Transverse colon (tissue), 4 donors: ENCODE measurements around the gene DNAJC28.

Experiments
- CTCF ChIP-seq, 5 experiments: fragments of 200-600 bp in 3 of 5; fragments of 450-650 bp in 2 of 5; sonication (generic) in 3 of 5; IDR thresholded peaks; 1 replicate in 2 of 5; 2 replicates in 3 of 5; pipeline ENCODE4 v1.5.1; 2016 to 2017; ENCODE audit warnings: antibody characterized with exemption in 5 of 5, inconsistent platforms in 3 of 5, mild to moderate bottlenecking in 2 of 5, moderate library complexity in 1 of 5
- EP300 ChIP-seq: sonication (generic); formaldehyde crosslinking; IDR thresholded peaks from one replicate; pipeline ENCODE4 v1.6.1; 2017; ENCODE audit warnings: antibody characterized with exemption, low read depth
- POLR2A ChIP-seq: fragments of 450-650 bp; IDR thresholded peaks from one replicate; pipeline ENCODE4 v1.6.1; 2016; ENCODE audit warnings: antibody characterized with exemption, mild to moderate bottlenecking, moderate library complexity
- POLR2AphosphoS5 ChIP-seq, 3 donors: sonication (generic); formaldehyde crosslinking; IDR thresholded peaks; one replicate each; pipeline ENCODE4 v1.6.1; 2016; ENCODE audit warnings: antibody characterized with exemption in 3 of 3

GRCh38 chr21:33522953-33523349 lies 31.4 kb upstream of the DNAJC28 start:
- TF ChIP-seq CTCF (IDR thresholded peaks at IDR 0.05) (no peak), POLR2A (no peak), POLR2AphosphoS5 (IDR thresholded peaks at IDR 0.05) (no peak), EP300 (no peak)
